Bone marrow (tissue), 2 donors: Measurements from ENCODE around the gene ZNF521.
A peak's percentile ranks its signal among the peaks of the same experiment; 100 is the strongest.

ENCODE experiments used
- DNase-seq, 2 donors: peaks; one replicate each; lab custom pipeline; 2025; lab: John Stamatoyannopoulos, UW

The ZNF521 gene

DNA sequence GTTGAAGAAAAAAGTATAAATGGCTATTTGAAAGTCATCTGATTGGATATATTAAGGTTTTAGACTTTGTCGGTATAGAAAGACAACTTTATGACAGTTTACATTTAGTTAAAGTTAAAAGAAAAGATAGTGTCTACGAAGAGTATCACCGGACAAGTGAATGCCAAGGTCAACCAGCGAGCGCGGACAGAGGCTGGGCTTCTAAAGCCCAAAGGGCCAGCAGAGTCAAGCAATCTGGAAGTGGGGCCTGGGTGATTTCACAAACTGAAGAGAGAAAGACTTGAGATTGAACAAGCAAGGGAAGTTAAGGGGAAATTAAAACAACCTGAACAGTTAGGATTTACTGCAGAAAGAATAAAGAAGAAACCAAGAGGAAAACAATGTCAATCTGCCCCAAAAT is 16.3 kb downstream of the ZNF521 start:
- DNase-seq: no peak

GRCh38 chr18:25335062-25335461 is 16.9 kb downstream of the ZNF521 start:
- DNase-seq: no peak

GRCh38 chr18:25334588-25334987 is 17.4 kb downstream of the ZNF521 start:
- DNase-seq: no peak

DNA sequence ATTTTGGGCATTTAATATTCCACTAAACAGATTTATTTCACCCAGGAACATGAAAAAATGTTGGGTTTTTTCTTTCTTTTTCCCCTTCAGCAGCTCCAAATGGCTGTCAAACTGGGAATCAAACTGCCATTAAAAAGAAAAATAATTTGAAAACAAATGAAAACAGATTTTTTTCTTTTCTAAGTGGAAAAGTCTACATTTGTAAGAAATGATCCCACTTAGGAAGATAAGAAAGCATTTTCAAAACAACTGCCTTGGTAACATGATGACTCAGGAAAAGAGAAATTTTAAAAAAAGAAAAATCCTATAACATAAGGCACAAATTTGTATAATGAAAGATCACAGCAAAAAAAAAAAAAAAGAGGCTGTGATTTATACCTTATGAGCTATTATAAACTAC is 20.0 kb downstream of the ZNF521 start:
- DNase-seq: no peak

GRCh38 chr18:25329783-25330182 is 22.2 kb downstream of the ZNF521 start:
- DNase-seq: no peak

GRCh38 chr18:25327584-25327983 is 24.4 kb downstream of the ZNF521 start:
- no peak for DNase-seq

DNA sequence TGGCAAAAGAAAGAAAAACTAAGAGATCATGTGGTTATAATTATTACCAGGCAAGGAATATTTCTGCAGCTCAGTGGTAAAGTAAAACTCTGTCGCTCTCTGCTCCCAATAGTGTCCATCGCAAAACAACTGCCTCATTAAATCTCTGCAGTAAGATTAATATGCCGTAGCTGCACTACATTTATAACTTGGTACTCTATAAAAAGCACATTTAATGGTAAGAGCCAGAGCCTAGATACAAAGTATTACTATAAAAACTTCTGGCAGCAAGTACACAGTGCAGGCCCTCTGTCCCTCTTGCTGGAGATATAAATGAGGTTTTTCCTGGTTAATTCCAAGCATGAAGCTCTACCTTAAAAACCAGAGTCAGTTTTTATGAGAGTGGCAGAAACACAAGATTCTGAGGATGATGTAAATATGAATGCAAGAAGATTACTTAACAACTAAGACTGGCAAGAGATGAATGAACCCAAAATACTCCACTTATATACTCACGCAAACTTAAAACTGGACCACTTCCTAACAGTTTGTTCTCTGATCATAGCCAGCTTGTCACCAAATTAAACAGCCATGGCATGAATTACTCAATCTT is 25.5 kb downstream of the ZNF521 start:
- DNase-seq: no peak

GRCh38 chr18:25322806-25323205 is 29.2 kb downstream of the ZNF521 start:
- DNase-seq: no peak

GRCh38 chr18:25316381-25317018 is 35.5 kb downstream of the ZNF521 start:
- DNase-seq: no peak

GRCh38 chr18:25314838-25315190 is 37.2 kb downstream of the ZNF521 start:
- no peak for DNase-seq

DNA sequence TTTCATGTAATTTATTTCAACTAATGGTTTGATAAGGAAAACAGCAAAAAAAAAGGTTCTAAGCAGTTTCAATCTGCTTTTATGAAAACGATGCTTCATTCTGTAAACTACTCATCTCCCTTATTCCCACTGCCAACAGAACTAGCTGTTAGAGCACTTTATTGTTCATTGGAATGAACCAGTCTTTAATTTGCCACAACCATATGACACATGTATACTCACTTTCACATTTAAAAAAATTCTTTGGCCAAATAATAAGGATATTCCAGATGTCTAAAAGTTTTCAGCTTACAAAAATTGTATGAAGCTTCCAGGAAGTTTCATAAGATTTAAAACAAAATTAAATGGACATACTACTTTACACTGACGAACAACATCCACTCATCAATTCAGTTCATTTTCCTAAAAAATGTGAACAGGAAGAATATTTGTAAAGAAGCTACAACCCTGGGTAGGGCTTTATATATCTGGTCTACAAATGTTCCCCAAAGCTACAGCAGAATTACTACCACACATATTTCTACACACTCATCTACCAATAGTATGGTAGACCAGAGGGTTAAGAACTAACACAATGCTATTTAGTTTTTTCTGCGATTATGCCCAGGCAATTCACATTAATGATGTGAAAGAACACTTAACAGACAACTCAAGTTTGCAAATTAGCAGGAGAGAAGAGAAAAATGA is 37.7 kb downstream of the ZNF521 start:
- DNase-seq: no peak

- no peak for DNase-seq
Observed at GRCh38 chr18:25313268-25313667, 38.7 kb downstream of the ZNF521 start.

DNA sequence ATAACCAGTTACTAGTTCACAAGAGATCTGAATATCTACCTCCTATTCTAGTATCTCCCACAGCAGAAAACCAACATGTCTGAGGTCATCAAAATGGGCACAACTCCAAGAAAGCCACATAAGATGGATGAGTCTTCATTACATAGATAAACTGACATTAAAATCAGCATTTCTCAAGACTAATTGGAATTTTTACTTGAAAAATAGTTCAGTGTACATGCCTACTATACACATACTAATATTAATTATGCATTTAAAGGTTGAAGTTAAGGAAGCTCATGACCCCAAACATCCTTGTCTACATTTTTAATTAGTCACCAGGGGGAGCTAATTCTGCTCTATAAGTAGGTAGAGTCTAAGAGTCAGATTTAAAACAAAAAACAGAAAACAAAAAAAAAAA is 41.9 kb downstream of the ZNF521 start:
- DNase-seq: peak in 1 of 2 donors; percentile 26

- DNase-seq: peak in 1 of 2 donors; percentile 72
Observed at GRCh38 chr18:25308381-25308780, 43.6 kb downstream of the ZNF521 start.

DNA sequence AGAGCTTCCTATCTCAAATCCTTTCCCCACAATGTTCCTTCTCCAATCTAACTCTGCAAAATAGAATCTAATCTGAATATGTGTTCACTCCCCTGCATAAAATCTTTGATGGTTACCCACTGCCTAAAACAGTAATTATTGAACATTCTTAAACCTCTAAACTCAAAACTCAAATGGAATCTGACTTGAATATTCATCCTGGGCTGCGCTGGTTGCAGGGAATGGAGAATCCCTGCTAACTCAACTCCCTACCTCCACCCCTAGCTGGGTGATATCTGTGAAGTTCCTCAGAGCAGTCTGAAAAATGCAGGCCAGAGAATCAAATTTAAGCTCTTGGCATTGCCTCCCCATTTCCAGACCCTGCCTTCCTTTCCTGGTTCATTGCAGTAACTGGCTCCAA is 44.8 kb downstream of the ZNF521 start:
- no peak for DNase-seq

GRCh38 chr18:25306671-25307070 is 45.3 kb downstream of the ZNF521 start:
- no peak for DNase-seq

DNA sequence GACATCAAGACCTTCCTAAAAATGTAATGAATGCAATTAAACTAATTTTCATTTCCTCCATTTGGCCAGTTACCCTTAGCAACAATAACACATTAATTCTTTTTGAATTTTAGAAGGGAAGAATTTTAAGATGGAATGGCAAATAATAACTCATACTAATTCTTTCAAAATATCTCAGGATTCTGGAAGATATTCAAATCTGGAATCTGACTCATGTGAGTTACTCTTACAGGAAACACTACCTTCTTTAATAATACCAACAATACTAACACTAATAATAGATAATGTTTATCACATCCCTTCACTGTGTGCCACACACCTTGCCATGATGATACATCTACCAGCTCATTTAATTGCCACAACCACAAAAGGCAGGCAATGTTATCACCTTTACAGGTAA is 46.4 kb downstream of the ZNF521 start:
- DNase-seq: no peak

- DNase-seq: no peak
Observed at GRCh38 chr18:25300492-25300891, 51.5 kb downstream of the ZNF521 start.

DNA sequence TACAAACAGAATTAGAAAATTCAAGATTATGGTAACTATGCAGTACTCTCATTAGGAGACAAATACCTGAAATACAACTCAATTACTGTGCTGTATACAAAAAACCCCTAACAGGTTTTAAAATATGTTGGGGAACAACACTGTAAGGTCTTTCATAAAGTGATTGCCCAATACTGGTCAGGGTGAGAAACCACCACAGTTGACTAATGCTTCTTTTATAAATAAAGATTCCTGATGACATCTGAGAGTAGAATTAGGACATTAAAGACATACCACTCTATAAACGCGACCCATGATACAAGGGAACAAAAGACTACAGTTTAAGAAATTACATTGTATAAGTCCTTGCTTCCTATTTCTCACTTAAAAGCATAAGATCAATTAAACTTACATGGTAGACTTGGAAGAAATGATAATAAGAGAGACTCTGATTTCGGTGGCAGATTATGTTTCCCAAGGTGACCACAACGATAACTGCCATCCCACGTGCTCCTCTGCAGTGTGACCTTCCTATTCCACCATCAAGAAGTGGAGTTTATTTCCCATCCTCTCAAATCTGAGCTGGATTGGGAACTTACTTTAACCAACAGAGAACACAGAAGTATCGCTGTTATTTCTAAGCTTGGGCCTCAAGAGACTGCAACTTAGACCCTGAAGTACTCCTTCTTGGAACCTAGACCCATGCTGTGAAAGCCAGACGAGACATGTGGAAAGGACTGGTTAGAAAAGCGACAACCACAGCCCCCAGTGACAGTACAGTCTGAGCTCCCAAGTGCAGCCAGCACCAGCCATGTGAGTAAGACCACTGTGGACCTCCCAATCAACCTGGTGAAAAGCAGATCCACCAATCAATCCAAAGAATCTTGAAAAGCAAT is 52.3 kb downstream of the ZNF521 start:
- peak in 1 of 2 donors; percentile 43 for DNase-seq

- peak in 1 of 2 donors; percentile 92 for DNase-seq
Observed at GRCh38 chr18:25298853-25299274, 53.1 kb downstream of the ZNF521 start.

DNA sequence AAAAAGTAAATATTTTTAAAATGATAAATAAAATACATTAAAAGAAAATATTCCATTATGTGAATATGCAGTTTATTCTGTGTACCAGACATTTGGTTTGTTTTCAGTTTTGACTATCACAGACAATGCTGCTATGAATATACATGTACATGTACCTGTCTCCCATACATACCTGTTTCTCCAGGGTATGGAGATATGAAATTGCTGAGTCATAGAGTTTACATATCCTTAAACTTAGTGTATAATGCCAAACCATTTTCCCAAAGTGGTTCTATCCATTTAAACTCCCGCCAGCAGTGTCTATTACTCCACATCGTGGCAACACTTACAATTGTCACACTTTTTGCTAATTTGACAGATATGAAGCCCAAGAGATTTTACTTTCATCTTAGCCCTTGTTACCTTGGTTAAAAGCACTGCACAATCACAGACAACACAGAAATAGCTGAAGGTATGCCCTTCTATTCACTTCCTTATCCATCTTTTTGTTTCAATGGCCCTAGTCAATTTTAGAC is 56.3 kb downstream of the ZNF521 start:
- DNase-seq: no peak

GRCh38 chr18:25291150-25291549 is 60.8 kb downstream of the ZNF521 start:
- DNase-seq: no peak
